Stomach smooth muscle (tissue), 2 donors: Measurements from ENCODE around the gene ANKRD23.

Experiments used
- H3K27ac ChIP-seq: one replicate; pipeline ENCODE4 v1.7.0; 2013; ENCODE audit warnings: mild to moderate bottlenecking, low read length, inconsistent platforms
- H3K27me3 ChIP-seq, 2 donors: one replicate each; pipeline ENCODE4 v1.7.0; 2013; ENCODE audit warnings: low read length in 2 of 2; ENCODE audit not compliant: insufficient read depth in 2 of 2, control insufficient read depth in 1 of 2
- H3K36me3 ChIP-seq, 2 donors: one replicate each; pipeline ENCODE4 v1.7.0; 2013; ENCODE audit warnings: low read length in 2 of 2; ENCODE audit not compliant: control insufficient read depth in 2 of 2, insufficient read depth in 2 of 2
- H3K4me1 ChIP-seq: one replicate; pipeline ENCODE4 v1.7.0; 2013; ENCODE audit warnings: low read length; ENCODE audit not compliant: control insufficient read depth, insufficient read depth
- H3K4me3 ChIP-seq, 2 donors: one replicate each; pipeline ENCODE4 v1.7.0; 2013; ENCODE audit warnings: low read length in 2 of 2
- H3K9ac ChIP-seq, 2 donors: one replicate each; pipeline ENCODE4 v1.7.0; 2013; ENCODE audit warnings: low read length in 2 of 2, mild to moderate bottlenecking in 1 of 2
- H3K9me3 ChIP-seq, 2 donors: one replicate each; pipeline ENCODE4 v1.7.0; 2013; ENCODE audit warnings: low read length in 2 of 2; ENCODE audit not compliant: control insufficient read depth in 2 of 2
- donor health status: healthy.
- donor health status: Pancreatic carcinoma.

Gene ANKRD23

DNA sequence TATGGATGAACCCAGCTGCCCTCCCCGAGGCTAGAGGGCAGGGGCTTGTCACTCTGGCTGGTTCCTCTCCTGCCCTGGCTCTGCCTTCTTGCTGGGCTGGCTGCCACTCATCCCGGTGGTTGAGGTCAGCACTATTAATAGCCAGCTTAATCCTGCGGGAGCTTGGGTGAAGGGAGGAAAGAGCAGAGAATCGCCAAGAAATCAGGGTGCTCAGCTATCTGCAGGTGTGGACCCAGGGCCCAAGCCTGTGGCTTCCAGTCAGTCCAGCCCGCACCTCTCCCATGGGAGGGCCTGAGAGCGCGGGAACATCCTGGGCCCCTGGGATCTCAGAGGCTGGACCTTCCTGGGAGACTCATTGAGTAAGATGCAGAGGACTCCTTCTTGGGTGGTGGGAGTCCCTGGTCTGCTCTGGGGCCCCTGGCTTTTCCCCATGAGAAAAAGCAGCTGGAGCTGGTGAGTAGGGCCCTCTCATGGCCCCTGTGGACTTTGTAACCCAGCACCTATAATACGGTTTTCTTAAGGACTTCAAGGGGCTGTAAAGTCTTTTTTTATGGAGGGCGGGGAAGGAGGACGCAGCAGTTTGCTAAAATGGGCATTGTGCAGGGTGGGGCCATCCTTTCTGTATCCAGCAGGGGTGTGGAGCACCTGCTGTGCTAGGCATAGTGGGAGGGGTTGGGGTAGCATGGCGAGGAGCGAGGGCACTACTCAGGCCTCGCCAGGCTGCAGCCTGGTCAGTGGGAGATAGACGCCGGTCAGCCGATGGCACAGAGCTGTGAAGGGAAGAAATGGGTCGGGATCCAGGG lies 55.2 kb downstream of the ANKRD23 start:
- H3K4me1 ChIP-seq = peaks cover 16% of the 10 kb centered on the region
- no peaks in the 10 kb centered on the region for H3K27me3 ChIP-seq
- H3K4me3 ChIP-seq = peak overlapping the region in 1 of 2 donors; percentile 35
- no peak overlapping the region for H3K27ac ChIP-seq
- no peak overlapping the region for H3K9ac ChIP-seq
- H3K36me3 ChIP-seq = no peaks in the 10 kb centered on the region
- H3K9me3 ChIP-seq = no peaks in the 10 kb centered on the region
